Stomach (tissue), 4 donors: Measurements from ENCODE around the gene ARHGAP21.

ENCODE experiments used
- EP300 ChIP-seq: sonication (generic); formaldehyde crosslinking; IDR thresholded peaks from one replicate; pipeline ENCODE4 v1.6.1; 2017; ENCODE audit warnings: antibody characterized with exemption
- POLR2A ChIP-seq, 4 donors: fragments of 450-650 bp; IDR thresholded peaks; one replicate each; pipeline ENCODE4 v1.6.1; 2016; ENCODE audit warnings: antibody characterized with exemption in 4 of 4, control low read depth in 2 of 4, mild to moderate bottlenecking in 1 of 4, moderate library complexity in 1 of 4
- POLR2AphosphoS5 ChIP-seq, 3 donors: sonication (generic); formaldehyde crosslinking; IDR thresholded peaks; one replicate each; pipeline ENCODE4 v1.6.1; 2016; ENCODE audit warnings: antibody characterized with exemption in 3 of 3
- TF ChIP-seq, protein P1 (sequence below), 7 experiments: fragments of 450-650 bp in 4 of 7; fragments of 200-600 bp in 3 of 7; sonication (generic) in 3 of 7; IDR thresholded peaks; one replicate each; pipeline ENCODE4 v1.5.1; 2016 to 2019; ENCODE audit warnings: antibody characterized with exemption in 7 of 7, control low read depth in 2 of 7, mild to moderate bottlenecking in 1 of 7

DNA sequence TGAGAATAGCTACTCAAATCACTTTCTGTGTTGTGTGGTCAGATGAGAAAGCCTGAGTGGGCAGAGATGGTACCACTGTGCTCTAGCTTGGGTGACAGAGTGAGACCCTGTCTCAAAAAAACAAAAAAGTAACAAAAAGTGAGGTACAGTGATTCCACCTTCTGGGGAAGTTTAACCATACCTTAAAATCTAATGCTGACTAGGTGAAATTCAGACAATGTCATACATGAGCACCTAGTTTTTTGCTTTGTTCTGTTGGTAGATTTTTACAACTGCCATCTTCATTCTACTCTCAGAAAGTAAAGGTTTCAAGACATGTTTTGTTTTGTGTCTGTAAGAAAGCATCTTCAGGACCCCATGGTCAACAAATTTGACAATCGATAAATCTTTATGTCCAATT, 144.2 kb downstream of the ARHGAP21 start:
- TF ChIP-seq, protein P1, sequence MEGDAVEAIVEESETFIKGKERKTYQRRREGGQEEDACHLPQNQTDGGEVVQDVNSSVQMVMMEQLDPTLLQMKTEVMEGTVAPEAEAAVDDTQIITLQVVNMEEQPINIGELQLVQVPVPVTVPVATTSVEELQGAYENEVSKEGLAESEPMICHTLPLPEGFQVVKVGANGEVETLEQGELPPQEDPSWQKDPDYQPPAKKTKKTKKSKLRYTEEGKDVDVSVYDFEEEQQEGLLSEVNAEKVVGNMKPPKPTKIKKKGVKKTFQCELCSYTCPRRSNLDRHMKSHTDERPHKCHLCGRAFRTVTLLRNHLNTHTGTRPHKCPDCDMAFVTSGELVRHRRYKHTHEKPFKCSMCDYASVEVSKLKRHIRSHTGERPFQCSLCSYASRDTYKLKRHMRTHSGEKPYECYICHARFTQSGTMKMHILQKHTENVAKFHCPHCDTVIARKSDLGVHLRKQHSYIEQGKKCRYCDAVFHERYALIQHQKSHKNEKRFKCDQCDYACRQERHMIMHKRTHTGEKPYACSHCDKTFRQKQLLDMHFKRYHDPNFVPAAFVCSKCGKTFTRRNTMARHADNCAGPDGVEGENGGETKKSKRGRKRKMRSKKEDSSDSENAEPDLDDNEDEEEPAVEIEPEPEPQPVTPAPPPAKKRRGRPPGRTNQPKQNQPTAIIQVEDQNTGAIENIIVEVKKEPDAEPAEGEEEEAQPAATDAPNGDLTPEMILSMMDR (IDR thresholded peaks at IDR 0.05) = no peak
- TF ChIP-seq EP300 = no peak
- TF ChIP-seq POLR2AphosphoS5 (IDR thresholded peaks at IDR 0.05) = no peak
- no peak for TF ChIP-seq POLR2A (IDR thresholded peaks at IDR 0.05)
